Stimulated activated CD4-positive, alpha-beta T cell treated with anti-CD3 and anti-CD28 coated beads, Interleukin-4, amount 100 ng/mL, for 24 hours (primary cell): ENCODE results near the gene GPS1.

Experiments
- DNase-seq: peaks from one replicate; pipeline ENCODE4 v3.0.0-alpha.2; 2020

GPS1 gene

GRCh38 chr17:82060614-82061013 lies 8.9 kb downstream of the GPS1 start:
- no peak for DNase-seq

GRCh38 chr17:82061047-82061925 lies 9.6 kb downstream of the GPS1 start:
- DNase-seq, result no peak

- DNase-seq, result no peak
Measured at GRCh38 chr17:82062076-82062983, 10.6 kb downstream of the GPS1 start.

GRCh38 chr17:82062984-82063368 lies 11.3 kb downstream of the GPS1 start:
- DNase-seq, result no peak

GRCh38 chr17:82063424-82064415 lies 12.0 kb downstream of the GPS1 start:
- DNase-seq, result no peak

- no peak for DNase-seq
Measured at GRCh38 chr17:82064433-82065192, 12.9 kb downstream of the GPS1 start.

GRCh38 chr17:82065193-82065637 lies 13.5 kb downstream of the GPS1 start:
- DNase-seq, result no peak

GRCh38 chr17:82065638-82066303 lies 14.1 kb downstream of the GPS1 start, which contains the start of gene DUS1L:
DUS1L (minus strand) TSS chr17:82065804; CDS start chr17:82065059, 745 bp downstream.
- peak; percentile 72 for DNase-seq

- DNase-seq, result no peak
Measured at GRCh38 chr17:82070611-82071010, 18.9 kb downstream of the GPS1 start.

GRCh38 chr17:82072827-82073226 lies 21.1 kb downstream of the GPS1 start:
- DNase-seq, result no peak

GRCh38 chr17:82073446-82073845 lies 21.7 kb downstream of the GPS1 start:
- no peak for DNase-seq

- DNase-seq, result no peak
Measured at GRCh38 chr17:82076018-82076784, 24.5 kb downstream of the GPS1 start.

- no peak for DNase-seq
Measured at GRCh38 chr17:82076785-82077591, 25.3 kb downstream of the GPS1 start.

- DNase-seq, result no peak
Measured at GRCh38 chr17:82077617-82078358, 26.1 kb downstream of the GPS1 start.

- DNase-seq, result no peak
Measured at GRCh38 chr17:82078433-82078832, 26.7 kb downstream of the GPS1 start.

- DNase-seq, result no peak
Measured at GRCh38 chr17:82079001-82079677, 27.4 kb downstream of the GPS1 start.

- no peak for DNase-seq
Measured at GRCh38 chr17:82080048-82080788, 28.5 kb downstream of the GPS1 start.
